Measurements from ENCODE around the gene SEMA6A.

- TF ChIP-seq CTCF (IDR thresholded peaks at IDR 0.05) = no peak
- TF ChIP-seq POLR2A (IDR thresholded peaks at IDR 0.05) = no peak
- no peak for TF ChIP-seq POLR2AphosphoS5 (IDR thresholded peaks at IDR 0.05)
- TF ChIP-seq EP300 (IDR thresholded peaks at IDR 0.05) = no peak
These were observed 56.2 kb downstream of the SEMA6A start for GRCh38 chr5:116518423-116518822.

All from sigmoid colon (tissue), 4 donors.